ENCODE results near the gene OPN3. TPM values are rescaled to one million over a fixed set of nuclear protein-coding genes. Genes with fewer than 3 reads are reported as not detected.

Gene OPN3
- total and polyA plus RNA-seq, 12 donors, result 4.1 to 42.9 (median 9.7) TPM

- TF ChIP-seq POLR2A (IDR thresholded peaks at IDR 0.05), result no peak
- TF ChIP-seq, protein P1, sequence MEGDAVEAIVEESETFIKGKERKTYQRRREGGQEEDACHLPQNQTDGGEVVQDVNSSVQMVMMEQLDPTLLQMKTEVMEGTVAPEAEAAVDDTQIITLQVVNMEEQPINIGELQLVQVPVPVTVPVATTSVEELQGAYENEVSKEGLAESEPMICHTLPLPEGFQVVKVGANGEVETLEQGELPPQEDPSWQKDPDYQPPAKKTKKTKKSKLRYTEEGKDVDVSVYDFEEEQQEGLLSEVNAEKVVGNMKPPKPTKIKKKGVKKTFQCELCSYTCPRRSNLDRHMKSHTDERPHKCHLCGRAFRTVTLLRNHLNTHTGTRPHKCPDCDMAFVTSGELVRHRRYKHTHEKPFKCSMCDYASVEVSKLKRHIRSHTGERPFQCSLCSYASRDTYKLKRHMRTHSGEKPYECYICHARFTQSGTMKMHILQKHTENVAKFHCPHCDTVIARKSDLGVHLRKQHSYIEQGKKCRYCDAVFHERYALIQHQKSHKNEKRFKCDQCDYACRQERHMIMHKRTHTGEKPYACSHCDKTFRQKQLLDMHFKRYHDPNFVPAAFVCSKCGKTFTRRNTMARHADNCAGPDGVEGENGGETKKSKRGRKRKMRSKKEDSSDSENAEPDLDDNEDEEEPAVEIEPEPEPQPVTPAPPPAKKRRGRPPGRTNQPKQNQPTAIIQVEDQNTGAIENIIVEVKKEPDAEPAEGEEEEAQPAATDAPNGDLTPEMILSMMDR (IDR thresholded peaks at IDR 0.05), result no peak
- Histone ChIP-seq H3K4me3 (no peak overlapping the region), H3K27me3 (no peaks in the 10 kb centered on the region), H3K36me3 (replicated peaks in 1 of 2) (no peaks in the 10 kb centered on the region), H3K4me1 (replicated peaks in 1 of 2) (peaks cover 9 to 13% of the 10 kb centered on the region in 2 donors), H3K27ac (peak overlapping the region; percentile 9 to 74 (median 55)), H3K9me3 (replicated peaks in 1 of 3) (no peaks in the 10 kb centered on the region)
- DNase-seq, result no peak
- WGBS, 4 donors, result 81 to 88% (median 84%) methylated on average over 1 of the region's 1 CpG
- intact Hi-C loops (cut with DNase I), result no loop called here
These were observed 14.5 kb upstream of the OPN3 start for GRCh38 chr1:241654641-241655040.

GRCh38 chr1:241654019-241654418 is 13.8 kb upstream of the OPN3 start:
- 12 to 32% (median 22%) methylated on average over 1 of the region's 1 CpG for WGBS, 4 donors
- H3K27ac ChIP-seq, result peak overlapping the region in 4 of 5 donors; percentile 26 to 74 (median 64)
- TF ChIP-seq, protein P1 (IDR thresholded peaks at IDR 0.05), result no peak
- peak in 1 of 2 donors; percentile 36 for TF ChIP-seq POLR2A (IDR thresholded peaks at IDR 0.05)
- no peak overlapping the region for H3K4me3 ChIP-seq
- DNase-seq, result peak in 1 of 7 donors; percentile 38
- no peaks in the 10 kb centered on the region for H3K36me3 ChIP-seq (replicated peaks in 1 of 2)
- H3K4me1 ChIP-seq (replicated peaks in 1 of 2), result peaks cover 9 to 13% of the 10 kb centered on the region in 2 donors
- no peaks in the 10 kb centered on the region for H3K27me3 ChIP-seq
- H3K9me3 ChIP-seq (replicated peaks in 1 of 3), result no peaks in the 10 kb centered on the region
- intact Hi-C loops (cut with DNase I), result no loop called here

GRCh38 chr1:241652012-241652411 is 11.8 kb upstream of the OPN3 start, which contains the start of gene WDR64:
Gene WDR64, plus strand, starts transcription at chr1:241652281. Its CDS starts 204 bp downstream, at chr1:241652485.
- intact Hi-C loops (cut with DNase I), result no loop called here
- H3K36me3 ChIP-seq (replicated peaks in 1 of 2), result no peaks in the 10 kb centered on the region
- no peaks in the 10 kb centered on the region for H3K27me3 ChIP-seq
- H3K4me1 ChIP-seq (replicated peaks in 1 of 2), result peaks cover 9 to 13% of the 10 kb centered on the region in 2 donors
- no peak within 1 kb of the TSS for H3K4me3 ChIP-seq
- no peaks in the 10 kb centered on the region for H3K9me3 ChIP-seq (replicated peaks in 1 of 3)
- DNase-seq, result no peak
- WGBS, 4 donors, result 89 to 93% (median 91%) methylated on average over 4 of the region's 4 CpGs
- no peak within 1 kb of the TSS for H3K27ac ChIP-seq
- TF ChIP-seq, protein P1 (IDR thresholded peaks at IDR 0.05), result no peak
- TF ChIP-seq POLR2A (IDR thresholded peaks at IDR 0.05), result no peak

- TF ChIP-seq POLR2A (IDR thresholded peaks at IDR 0.05), result no peak
- TF ChIP-seq, protein P1 (IDR thresholded peaks at IDR 0.05), result no peak
- Histone ChIP-seq H3K4me3 (no peak overlapping the region), H3K4me1 (replicated peaks in 1 of 2) (peaks cover 0 to 8% of the 10 kb centered on the region in 2 donors), H3K9me3 (replicated peaks in 1 of 3) (no peaks in the 10 kb centered on the region), H3K27me3 (no peaks in the 10 kb centered on the region), H3K36me3 (replicated peaks in 1 of 2) (no peaks in the 10 kb centered on the region), H3K27ac (no peak overlapping the region)
- 88 to 100% (median 96%) methylated on average over 1 of the region's 1 CpG for WGBS, 4 donors
- intact Hi-C loops (cut with DNase I), result no loop called here
- DNase-seq, result no peak
These were observed 8.0 kb upstream of the OPN3 start for GRCh38 chr1:241648159-241648558.
